Testis (tissue), 2 donors: ENCODE data around the gene BICD2.

Experiments
- POLR2A ChIP-seq: fragments of 450-650 bp; IDR thresholded peaks from one replicate; pipeline ENCODE4 v1.6.1; 2017; ENCODE audit warnings: antibody characterized with exemption, mild to moderate bottlenecking, moderate library complexity
- TF ChIP-seq, protein P1 (sequence below), 3 experiments: fragments of 450-650 bp in 2 of 3; fragments of 200-600 bp in 1 of 3; sonication (generic) in 1 of 3; IDR thresholded peaks; one replicate each; pipeline ENCODE4 v1.5.1; 2016 to 2019; ENCODE audit warnings: antibody characterized with exemption in 3 of 3, mild to moderate bottlenecking in 2 of 3, moderate library complexity in 1 of 3

DNA sequence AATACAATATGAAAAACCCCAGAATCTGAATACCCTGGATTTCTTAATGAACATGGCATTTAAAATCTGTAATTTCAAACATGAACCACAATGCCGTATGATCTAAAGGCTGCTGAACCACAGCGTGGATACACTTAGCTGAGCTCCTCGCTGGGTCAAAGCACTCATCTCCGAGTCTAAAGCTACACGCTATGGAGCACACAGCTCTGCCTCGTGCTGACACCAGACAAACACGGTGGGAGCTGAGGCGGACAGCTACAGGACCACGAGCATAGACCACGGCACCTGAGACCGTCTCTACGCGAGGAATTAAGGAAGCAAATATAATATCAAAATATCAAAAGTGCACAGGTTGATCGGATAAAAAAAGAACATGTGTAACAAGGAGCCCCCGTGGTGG, 51.9 kb downstream of the BICD2 start:
- TF ChIP-seq, protein P1, sequence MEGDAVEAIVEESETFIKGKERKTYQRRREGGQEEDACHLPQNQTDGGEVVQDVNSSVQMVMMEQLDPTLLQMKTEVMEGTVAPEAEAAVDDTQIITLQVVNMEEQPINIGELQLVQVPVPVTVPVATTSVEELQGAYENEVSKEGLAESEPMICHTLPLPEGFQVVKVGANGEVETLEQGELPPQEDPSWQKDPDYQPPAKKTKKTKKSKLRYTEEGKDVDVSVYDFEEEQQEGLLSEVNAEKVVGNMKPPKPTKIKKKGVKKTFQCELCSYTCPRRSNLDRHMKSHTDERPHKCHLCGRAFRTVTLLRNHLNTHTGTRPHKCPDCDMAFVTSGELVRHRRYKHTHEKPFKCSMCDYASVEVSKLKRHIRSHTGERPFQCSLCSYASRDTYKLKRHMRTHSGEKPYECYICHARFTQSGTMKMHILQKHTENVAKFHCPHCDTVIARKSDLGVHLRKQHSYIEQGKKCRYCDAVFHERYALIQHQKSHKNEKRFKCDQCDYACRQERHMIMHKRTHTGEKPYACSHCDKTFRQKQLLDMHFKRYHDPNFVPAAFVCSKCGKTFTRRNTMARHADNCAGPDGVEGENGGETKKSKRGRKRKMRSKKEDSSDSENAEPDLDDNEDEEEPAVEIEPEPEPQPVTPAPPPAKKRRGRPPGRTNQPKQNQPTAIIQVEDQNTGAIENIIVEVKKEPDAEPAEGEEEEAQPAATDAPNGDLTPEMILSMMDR (IDR thresholded peaks at IDR 0.05), result no peak
- no peak for TF ChIP-seq POLR2A
